ENCODE measurements around the gene P3H3.
"Not testable (repeated sequence)": the region's sequence is repeated elsewhere in the genome, so short reads cannot be mapped to it uniquely, and the experiment has no call there.

The P3H3 gene

GRCh38 chr12:6869049-6870021 is 41.1 kb downstream of the P3H3 start:
- DNase-seq, result peak; percentile 62

- DNase-seq, result not testable (repeated sequence)
Observed at GRCh38 chr12:6870304-6870703, 42.1 kb downstream of the P3H3 start.

GRCh38 chr12:6871052-6871957 is 43.1 kb downstream of the P3H3 start:
- DNase-seq, result peak; percentile 34

GRCh38 chr12:6872073-6873048 is 44.2 kb downstream of the P3H3 start:
- DNase-seq, result peak; percentile 60

GRCh38 chr12:6873094-6874014 is 45.1 kb downstream of the P3H3 start, which contains the start of gene SPSB2:
SPSB2 (minus strand) TSS chr12:6873303; CDS start chr12:6872901, 402 bp downstream.
- DNase-seq, result peak; percentile 93

GRCh38 chr12:6874015-6874368 is 45.8 kb downstream of the P3H3 start:
- DNase-seq, result not testable (repeated sequence)

- peak; percentile 39 for DNase-seq
Observed at GRCh38 chr12:6879824-6880223, 51.6 kb downstream of the P3H3 start.

GRCh38 chr12:6883252-6883651 is 55.0 kb downstream of the P3H3 start:
- no peak for DNase-seq

GRCh38 chr12:6883683-6884082 is 55.5 kb downstream of the P3H3 start:
- DNase-seq, result no peak

GRCh38 chr12:6884539-6884938 is 56.3 kb downstream of the P3H3 start:
- no peak for DNase-seq

- peak; percentile 31 for DNase-seq
Observed at GRCh38 chr12:6886206-6886999, 58.2 kb downstream of the P3H3 start.

- DNase-seq, result peak; percentile 92
Observed at GRCh38 chr12:6887460-6887859, 59.3 kb downstream of the P3H3 start.

- DNase-seq, result no peak
Observed at GRCh38 chr12:6888360-6888759, 60.2 kb downstream of the P3H3 start.

- DNase-seq, result not testable (repeated sequence)
Observed at GRCh38 chr12:6888794-6889193, 60.6 kb downstream of the P3H3 start.
